Rectal smooth muscle tissue (tissue), 1 donor: ENCODE measurements around the gene IGF2BP3.

Experiments
- H3K27ac ChIP-seq: one replicate; pipeline ENCODE4 v1.7.0; 2013; ENCODE audit warnings: low read depth, low read length, inconsistent platforms
- H3K27me3 ChIP-seq: one replicate; pipeline ENCODE4 v1.7.0; 2013; ENCODE audit warnings: low read length; ENCODE audit not compliant: control insufficient read depth, insufficient read depth
- H3K36me3 ChIP-seq: one replicate; pipeline ENCODE4 v1.7.0; 2013; ENCODE audit warnings: low read length; ENCODE audit not compliant: control insufficient read depth, insufficient read depth
- H3K4me1 ChIP-seq: one replicate; pipeline ENCODE4 v1.7.0; 2013; ENCODE audit warnings: low read length; ENCODE audit not compliant: control insufficient read depth, insufficient read depth
- H3K4me3 ChIP-seq: one replicate; pipeline ENCODE4 v1.7.0; 2013; ENCODE audit warnings: low read length
- H3K9ac ChIP-seq: one replicate; pipeline ENCODE4 v1.7.0; 2013; ENCODE audit warnings: low read length

IGF2BP3 gene

GRCh38 chr7:23268167-23268566, 202.1 kb downstream of the IGF2BP3 start:
- H3K4me1 ChIP-seq: no peaks in the 10 kb centered on the region
- no peaks in the 10 kb centered on the region for H3K27me3 ChIP-seq
- no peak overlapping the region for H3K9ac ChIP-seq
- H3K36me3 ChIP-seq: no peaks in the 10 kb centered on the region
- H3K27ac ChIP-seq: no peak overlapping the region
- H3K4me3 ChIP-seq: no peak overlapping the region

GRCh38 chr7:23267357-23267756, 202.9 kb downstream of the IGF2BP3 start:
- H3K27me3 ChIP-seq: no peaks in the 10 kb centered on the region
- no peak overlapping the region for H3K27ac ChIP-seq
- H3K4me1 ChIP-seq: no peaks in the 10 kb centered on the region
- no peaks in the 10 kb centered on the region for H3K36me3 ChIP-seq
- H3K9ac ChIP-seq: no peak overlapping the region
- no peak overlapping the region for H3K4me3 ChIP-seq

DNA sequence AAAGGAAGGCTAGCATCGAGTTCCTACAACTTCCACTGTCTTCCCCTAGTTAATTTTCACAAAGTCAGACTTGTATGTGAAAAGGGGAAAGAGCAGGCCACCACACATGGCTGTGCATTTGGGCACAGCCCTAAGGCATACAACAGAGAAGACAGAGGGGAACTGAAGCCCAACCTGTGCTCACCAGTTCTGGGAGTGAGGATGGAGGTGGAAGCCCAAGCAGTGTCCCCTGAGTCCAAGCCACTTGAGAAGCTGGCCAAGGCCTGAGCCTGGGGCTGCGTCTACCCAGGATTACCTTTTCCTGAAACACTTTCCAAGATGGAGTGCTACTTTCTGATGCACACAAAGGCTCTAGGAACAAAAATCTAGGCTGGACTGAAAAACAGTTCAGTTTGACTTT, 203.4 kb downstream of the IGF2BP3 start:
- no peaks in the 10 kb centered on the region for H3K4me1 ChIP-seq
- no peak overlapping the region for H3K27ac ChIP-seq
- no peaks in the 10 kb centered on the region for H3K36me3 ChIP-seq
- no peak overlapping the region for H3K9ac ChIP-seq
- no peak overlapping the region for H3K4me3 ChIP-seq
- no peaks in the 10 kb centered on the region for H3K27me3 ChIP-seq

DNA sequence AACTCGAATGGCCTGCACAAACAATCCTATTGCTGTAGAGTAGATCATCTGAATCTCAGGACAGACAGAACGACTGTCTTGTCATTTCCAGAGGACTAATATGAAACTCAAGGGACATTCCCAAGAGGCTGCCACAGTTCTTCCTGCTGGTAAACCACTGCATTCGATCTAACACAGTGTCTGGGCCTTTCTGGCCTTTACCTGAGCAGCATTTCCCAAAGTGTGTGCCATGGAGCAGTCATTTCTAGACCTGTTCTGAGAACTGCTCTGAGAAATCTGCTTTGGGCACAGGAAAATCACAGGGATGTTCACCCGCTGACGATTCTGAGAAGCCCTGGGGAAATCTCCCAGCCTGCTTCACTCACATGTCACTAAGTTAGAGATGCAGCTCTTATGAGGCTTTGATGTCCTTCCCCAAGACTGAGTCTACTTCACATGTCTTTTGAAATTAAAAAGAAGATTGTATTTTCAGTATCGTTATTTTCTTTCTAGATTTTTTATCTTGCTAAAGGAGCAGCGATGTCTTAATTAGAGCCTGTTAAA, 205.3 kb downstream of the IGF2BP3 start:
- Histone ChIP-seq H3K36me3 (no peaks in the 10 kb centered on the region), H3K27ac (no peak overlapping the region), H3K4me3 (no peak overlapping the region), H3K4me1 (no peaks in the 10 kb centered on the region), H3K9ac (no peak overlapping the region), H3K27me3 (no peaks in the 10 kb centered on the region)

- Histone ChIP-seq H3K27ac (no peak overlapping the region), H3K9ac (no peak overlapping the region), H3K4me3 (no peak overlapping the region), H3K36me3 (no peaks in the 10 kb centered on the region), H3K27me3 (no peaks in the 10 kb centered on the region), H3K4me1 (no peaks in the 10 kb centered on the region)
Measured at GRCh38 chr7:23261843-23262452, 208.3 kb downstream of the IGF2BP3 start.

DNA sequence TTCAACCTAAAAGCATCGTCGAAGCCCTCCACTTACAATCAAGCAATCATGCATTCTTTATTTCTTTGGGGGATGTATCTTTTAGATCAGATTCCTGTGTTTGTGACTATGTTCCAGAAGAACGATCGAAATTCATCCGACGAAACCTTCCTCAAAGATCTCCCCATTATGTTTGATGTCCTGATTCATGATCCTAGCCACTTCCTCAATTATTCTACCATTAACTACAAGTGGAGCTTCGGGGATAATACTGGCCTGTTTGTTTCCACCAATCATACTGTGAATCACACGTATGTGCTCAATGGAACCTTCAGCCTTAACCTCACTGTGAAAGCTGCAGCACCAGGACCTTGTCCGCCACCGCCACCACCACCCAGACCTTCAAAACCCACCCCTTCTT, 209.9 kb downstream of the IGF2BP3 start:
- H3K4me3 ChIP-seq: no peak overlapping the region
- H3K4me1 ChIP-seq: no peaks in the 10 kb centered on the region
- H3K36me3 ChIP-seq: no peaks in the 10 kb centered on the region
- no peak overlapping the region for H3K9ac ChIP-seq
- H3K27ac ChIP-seq: no peak overlapping the region
- H3K27me3 ChIP-seq: no peaks in the 10 kb centered on the region
